Stomach (tissue), 4 donors: ENCODE data around the gene ZNF823.

Source experiments
- CTCF ChIP-seq, 7 experiments: fragments of 450-650 bp in 4 of 7; fragments of 200-600 bp in 3 of 7; sonication (generic) in 3 of 7; IDR thresholded peaks; one replicate each; pipeline ENCODE4 v1.5.1; 2016 to 2019; ENCODE audit warnings: antibody characterized with exemption in 7 of 7, control low read depth in 2 of 7, mild to moderate bottlenecking in 1 of 7
- POLR2A ChIP-seq, 4 donors: fragments of 450-650 bp; IDR thresholded peaks; one replicate each; pipeline ENCODE4 v1.6.1; 2016; ENCODE audit warnings: antibody characterized with exemption in 4 of 4, control low read depth in 2 of 4, mild to moderate bottlenecking in 1 of 4, moderate library complexity in 1 of 4
- POLR2AphosphoS5 ChIP-seq, 3 donors: sonication (generic); formaldehyde crosslinking; IDR thresholded peaks; one replicate each; pipeline ENCODE4 v1.6.1; 2016; ENCODE audit warnings: antibody characterized with exemption in 3 of 3

GRCh38 chr19:11756965-11757364, 18.2 kb upstream of the ZNF823 start:
- TF ChIP-seq CTCF (IDR thresholded peaks at IDR 0.05) (no peak), POLR2A (IDR thresholded peaks at IDR 0.05) (no peak), POLR2AphosphoS5 (IDR thresholded peaks at IDR 0.05) (no peak)
